A673 (cell line): ENCODE measurements around the gene KCNJ4. TPM values are rescaled to one million over a fixed set of nuclear protein-coding genes. Genes with fewer than 3 reads are reported as not detected.

Experiments
- BruUV-seq: library from RNA; stranded (reverse); fragments of 400-500 nt; replicated peaks from 2 replicates; lab custom pipeline; 2021; lab: Mats Ljungman, UMichigan
- CTCF ChIA-PET: fragments of 300-600 bp; sonication (Branson Sonifier 250); formaldehyde crosslinking; loops from one replicate; lab custom pipeline; 2022; ENCODE audit warnings: antibody characterized with exemption; lab: Charles Lee
- POLR2A ChIA-PET: fragments of 300-600 bp; sonication (Branson Sonifier 250); formaldehyde crosslinking; loops from one replicate; lab custom pipeline; 2022; ENCODE audit warnings: antibody characterized with exemption; ENCODE audit not compliant: low non-redundant PET; lab: Charles Lee
- DNase-seq: peaks from one replicate; pipeline ENCODE4 v3.0.0-alpha.2; 2015; ENCODE audit warnings: low spot score
- H3K27ac ChIP-seq: fragments of 200-600 bp; sonication (generic); 2 replicates; pipeline ENCODE4 v1.5.1; 2016; ENCODE audit warnings: mixed run types, low read depth, mild to moderate bottlenecking, mixed read lengths, antibody characterized with exemption, low read length; ENCODE audit not compliant: poor library complexity, severe bottlenecking
- H3K27me3 ChIP-seq: fragments of 200-600 bp; sonication (generic); replicated peaks from 2 replicates; pipeline ENCODE4 v1.6.1; 2017; ENCODE audit warnings: mixed run types, low read depth, mild to moderate bottlenecking, mixed read lengths, antibody characterized with exemption, low read length; ENCODE audit not compliant: insufficient read depth, poor library complexity
- H3K36me3 ChIP-seq: fragments of 200-600 bp; sonication (generic); 2 replicates; pipeline ENCODE4 v1.6.1; 2016; ENCODE audit warnings: mixed run types, mild to moderate bottlenecking, mixed read lengths, antibody characterized with exemption, low read length; ENCODE audit not compliant: insufficient read depth, poor library complexity, severe bottlenecking
- H3K4me1 ChIP-seq: fragments of 200-600 bp; sonication (generic); 2 replicates; pipeline ENCODE4 v1.6.1; 2017; ENCODE audit warnings: mixed run types, mild to moderate bottlenecking, mixed read lengths, antibody characterized with exemption, low read length; ENCODE audit not compliant: insufficient read depth, poor library complexity, severe bottlenecking
- H3K4me3 ChIP-seq: fragments of 200-600 bp; sonication (generic); 2 replicates; pipeline ENCODE4 v1.5.1; 2016; ENCODE audit warnings: low read depth, mixed run types, mild to moderate bottlenecking, mixed read lengths, low read length; ENCODE audit not compliant: poor library complexity, severe bottlenecking
- H3K9me3 ChIP-seq: fragments of 200-600 bp; sonication (generic); 2 replicates; pipeline ENCODE4 v1.6.1; 2016; ENCODE audit warnings: mixed run types, low read depth, mild to moderate bottlenecking, mixed read lengths, antibody characterized with exemption, low read length; ENCODE audit not compliant: poor library complexity, severe bottlenecking
- CTCF ChIP-seq: fragments of 300-800, 200-600 bp; sonication (generic); conservative IDR thresholded peaks from 2 replicates; pipeline ENCODE4 v1.5.1; 2017; ENCODE audit warnings: low read depth, mild to moderate bottlenecking, antibody characterized with exemption, low read length, moderate library complexity, mixed read lengths
- EZH2 ChIP-seq: fragments of 200-600 bp; sonication (generic); IDR thresholded peaks from 2 replicates; pipeline ENCODE4 v1.6.1; 2017; ENCODE audit warnings: borderline replicate concordance, low read depth, mild to moderate bottlenecking, mixed read lengths, antibody characterized with exemption, low read length; ENCODE audit not compliant: poor library complexity, severe bottlenecking
- intact Hi-C: fragments of 100-400 bp; cut with micrococcal nuclease; formaldehyde crosslinking; loops from one replicate; pipeline ENCODE4 v1.10.0; 2022; ENCODE audit not compliant: unreplicated experiment
- total RNA-seq: library from RNA; stranded (reverse); gene quantifications from 2 replicates; pipeline ENCODE4 v1.2.3, GENCODE V29; 2021

The KCNJ4 gene
- total RNA-seq, 1 experiment from 2014 or later: 1.0 TPM

- Histone ChIP-seq H3K4me3 (no peak overlapping the region), H3K27ac (no peak overlapping the region), H3K9me3 (no peaks in the 10 kb centered on the region), H3K4me1 (no peaks in the 10 kb centered on the region), H3K27me3 (no peaks in the 10 kb centered on the region), H3K36me3 (no peaks in the 10 kb centered on the region)
- intact Hi-C loops: no loop called here
- BruUV-seq: no TSS peak
- no peak for DNase-seq
- CTCF ChIA-PET: no interaction called here
- TF ChIP-seq EZH2 (no peak), CTCF (no peak)
- POLR2A ChIA-PET: interaction anchor here (0.5 kb wide), 1 partner anchor 9 kb away, joined by 12 read pairs; no protein-coding TSS in a partner anchor
Measured at GRCh38 chr22:38416621-38417251, 38.3 kb downstream of the KCNJ4 start.

GRCh38 chr22:38415561-38416321, 39.3 kb downstream of the KCNJ4 start:
- Histone ChIP-seq H3K4me1 (no peaks in the 10 kb centered on the region), H3K27me3 (no peaks in the 10 kb centered on the region), H3K9me3 (no peaks in the 10 kb centered on the region), H3K27ac (no peak overlapping the region), H3K36me3 (no peaks in the 10 kb centered on the region), H3K4me3 (no peak overlapping the region)
- CTCF ChIA-PET: no interaction called here
- POLR2A ChIA-PET: interaction anchor here (0.6 kb wide), 1 partner anchor 86 kb away, joined by 3 read pairs; no protein-coding TSS in a partner anchor
- intact Hi-C loops: no loop called here
- DNase-seq: peak; percentile 68
- no TSS peak for BruUV-seq
- TF ChIP-seq EZH2: no peak
- no peak for TF ChIP-seq CTCF

- Histone ChIP-seq H3K4me1 (no peaks in the 10 kb centered on the region), H3K27ac (no peak overlapping the region), H3K4me3 (no peak overlapping the region), H3K36me3 (no peaks in the 10 kb centered on the region), H3K27me3 (no peaks in the 10 kb centered on the region), H3K9me3 (no peaks in the 10 kb centered on the region)
- ChIA-PET POLR2A (no interaction called here), CTCF (no interaction called here)
- no peak for DNase-seq
- intact Hi-C loops: no loop called here
- no TSS peak for BruUV-seq
- no peak for TF ChIP-seq EZH2
- no peak for TF ChIP-seq CTCF
Measured at GRCh38 chr22:38415046-38415445, 40.0 kb downstream of the KCNJ4 start.
